K562 (cell line): Measurements from ENCODE around the gene LRP2. TPM values are rescaled to one million over a fixed set of nuclear protein-coding genes. Genes with fewer than 3 reads are reported as not detected.
A peak's percentile ranks its signal among the peaks of the same experiment; 100 is the strongest.

ENCODE experiments used
- BCL6 ChIP-seq: fragments of 250-450 bp; sonication (Bioruptor Pico); IDR thresholded peaks from 2 replicates; pipeline ENCODE4 v1.4.0; 2020
- BMI1 ChIP-seq: fragments of 150-350 bp; IDR thresholded peaks from 2 replicates; pipeline ENCODE4 v1.6.1; 2014; ENCODE audit warnings: low read length
- CCNT2 ChIP-seq: IDR thresholded peaks from 2 replicates; pipeline ENCODE4 v1.6.1; 2011; ENCODE audit warnings: borderline replicate concordance, low read depth, mild to moderate bottlenecking, moderate library complexity, mixed read lengths, low read length; ENCODE audit not compliant: insufficient read length; ENCODE audit errors: extremely low read depth
- CREB3L1 ChIP-seq: fragments of 450-650 bp; IDR thresholded peaks from 2 replicates; pipeline ENCODE4 v1.6.1; 2014; ENCODE audit warnings: low read depth, mild to moderate bottlenecking, moderate library complexity, borderline replicate concordance
- CTBP1 ChIP-seq: fragments of 450-650 bp; IDR thresholded peaks from 2 replicates; pipeline ENCODE4 v1.6.1; 2016; ENCODE audit warnings: borderline replicate concordance
- CXXC5 ChIP-seq: fragments of 250-450 bp; sonication (Bioruptor Pico); IDR thresholded peaks from 2 replicates; pipeline ENCODE4 v1.8.0; 2022; ENCODE audit warnings: inconsistent platforms, mild to moderate bottlenecking, moderate library complexity
- FOXM1 ChIP-seq, 2 experiments: fragments of 450-650 bp in 1 of 2; sonication (generic) in 1 of 2; formaldehyde crosslinking in 1 of 2; IDR thresholded peaks; 2 replicates each; pipeline versions ENCODE4 v1.6.1 to v1.9.0; 2017 to 2022; ENCODE audit warnings: low read depth in 2 of 2, mild to moderate bottlenecking in 2 of 2, missing genetic modification reagents in 1 of 2, moderate library complexity in 1 of 2
- GATA2 ChIP-seq: sonication (generic); formaldehyde crosslinking; IDR thresholded peaks from 2 replicates; pipeline ENCODE4 v1.4.0; 2020; ENCODE audit warnings: mild to moderate bottlenecking, missing genetic modification reagents
- KLF16 ChIP-seq: IDR thresholded peaks from 2 replicates; pipeline ENCODE4 v1.6.1; 2016; ENCODE audit warnings: antibody characterized with exemption
- MAFF ChIP-seq: IDR thresholded peaks from 2 replicates; pipeline ENCODE4 v1.6.1; 2012; ENCODE audit warnings: low read length, improper control_type of control experiment
- MTA1 ChIP-seq: fragments of 450-650 bp; IDR thresholded peaks from 2 replicates; pipeline ENCODE4 v1.6.1; 2017; ENCODE audit warnings: borderline replicate concordance
- MTA3 ChIP-seq: fragments of 450-650 bp; formaldehyde crosslinking; IDR thresholded peaks from 2 replicates; pipeline ENCODE4 v1.6.1; 2017; ENCODE audit warnings: mild to moderate bottlenecking, borderline replicate concordance
- POLR2A ChIP-seq: fragments of 450-650 bp; conservative IDR thresholded peaks from 2 replicates; pipeline ENCODE4 v1.6.1; 2016
- PRDM10 ChIP-seq: fragments of 450-650 bp; IDR thresholded peaks from 2 replicates; pipeline ENCODE4 v1.6.1; 2018; ENCODE audit not compliant: partially characterized antibody
- RAD21 ChIP-seq, 2 experiments: fragments of 250-450 bp in 1 of 2; fragments of 450-650 bp in 1 of 2; sonication (Bioruptor Pico) in 1 of 2; formaldehyde crosslinking in 1 of 2; IDR thresholded peaks in 1 of 2; conservative IDR thresholded peaks in 1 of 2; 2 replicates each; pipeline versions ENCODE4 v1.4.0 to v1.8.0; 2020 to 2022; ENCODE audit warnings: mild to moderate bottlenecking in 2 of 2, moderate library complexity in 1 of 2
- RFX1 ChIP-seq: fragments of 450-650 bp; IDR thresholded peaks from 2 replicates; pipeline ENCODE4 v1.6.1; 2016; ENCODE audit warnings: mild to moderate bottlenecking, moderate library complexity
- RUNX1 ChIP-seq: sonication (generic); IDR thresholded peaks from 2 replicates; pipeline ENCODE4 v1.6.1; 2016; ENCODE audit warnings: antibody characterized with exemption, low read depth
- SMAD4 ChIP-seq: fragments of 250-450 bp; sonication (Bioruptor Pico); conservative IDR thresholded peaks from 2 replicates; pipeline ENCODE4 v1.8.0; 2021; ENCODE audit warnings: inconsistent platforms, mild to moderate bottlenecking, moderate library complexity
- STAT5A ChIP-seq: IDR thresholded peaks from 2 replicates; pipeline ENCODE4 v1.6.1; 2012; ENCODE audit warnings: low read length, inconsistent platforms, borderline replicate concordance
- TFAM ChIP-seq: fragments of 250-450 bp; sonication (Bioruptor Pico); conservative IDR thresholded peaks from 2 replicates; pipeline ENCODE4 v1.5.0; 2021; ENCODE audit warnings: mild to moderate bottlenecking, moderate library complexity
- ZEB2 ChIP-seq: fragments of 450-650 bp; IDR thresholded peaks from 2 replicates; pipeline ENCODE4 v1.6.1; 2016
- ZFPM2 ChIP-seq: fragments of 250-450 bp; sonication (Bioruptor Pico); IDR thresholded peaks from 2 replicates; pipeline ENCODE4 v1.5.1; 2022; ENCODE audit warnings: mild to moderate bottlenecking
- polyA plus RNA-seq, 8 experiments: library from polyadenylated mRNA; depleted of rRNA in 4 of 8; stranded (reverse) in 5 of 8; unstranded in 3 of 8; fragments of >200 nt; fragmentation: Nextera tagmentation in 2 of 8; fragmentation: Illumina TruSeq in 1 of 8; extraction: Ambion mirVana in 2 of 8; extraction: Trizol in 1 of 8; gene quantifications; 2 replicates each; pipeline versions ENCODE4 v1.2.1 to v1.2.3, GENCODE V29; 2011 to 2014; ENCODE audit warnings: inconsistent platforms in 1 of 8, missing spikeins in 1 of 8
- total RNA-seq, 7 experiments: library from RNA; depleted of rRNA in 6 of 7; stranded (reverse); fragments of >200 nt in 6 of 7; fragmentation: Illumina TruSeq in 2 of 7; extraction: Trizol in 2 of 7; gene quantifications; 2 replicates each; pipeline versions ENCODE4 v1.2.1 to v1.2.3, GENCODE V29; 2011 to 2021; ENCODE audit warnings: low replicate concordance in 1 of 7
- TF ChIP-seq, protein P1 (sequence below): fragments of 250-450 bp; sonication (Bioruptor Pico); IDR thresholded peaks from 2 replicates; pipeline ENCODE4 v1.8.0; 2021; ENCODE audit warnings: mild to moderate bottlenecking, moderate library complexity

Gene LRP2
- total and polyA plus RNA-seq, 9 of the 15 experiments (the other 6 are each of a cell fraction or from before 2014, with no cell fraction given), result 0.04 to 0.18 (median 0.11) TPM; not detected in 1

- TF ChIP-seq SMAD4 (peak; percentile 54; the same call in 1 of the 2 replicates), BMI1 (no peak), MTA1 (peak; percentile 48; the same call in 1 of the 2 replicates), TFAM (CRISPR knock-in tag) (no peak), ZFPM2 (CRISPR knock-in tag) (no peak), GATA2 (peak; percentile 24; the same call in 1 of the 2 replicates), CCNT2 (peak; percentile 71), POLR2A (no peak), PRDM10 (no peak), MTA3 (0 out of 2 replicates have a peak, but pooled peaks have one; percentile 54), MAFF (peak; percentile 57; the same call in 1 of the 2 replicates), RFX1 (no peak), BCL6 (CRISPR knock-in tag) (0 out of 2 replicates have a peak, but pooled peaks have one; percentile 4), KLF16 (peak; percentile 68), CXXC5 (CRISPR knock-in tag) (peak; percentile 35; the same call in 1 of the 2 replicates), ZEB2 (0 out of 2 replicates have a peak, but pooled peaks have one; percentile 65), RUNX1 (peak; percentile 77; the same call in 1 of the 2 replicates), FOXM1 (IDR thresholded peaks at IDR 0.05; ENCODE audit: low read depth) (0 out of 2 replicates have a peak, but pooled peaks have one; percentile 23), FOXM1 (CRISPR knock-in tag; IDR thresholded peaks at IDR 0.05; ENCODE audit: low read depth) (no peak), CREB3L1 (no peak), STAT5A (peak; percentile 36; the same call in 1 of the 2 replicates), RAD21 (CRISPR knock-in tag; conservative IDR thresholded peaks at IDR 0.05 in 1 of 2, IDR thresholded peaks at IDR 0.05 in 1 of 2) (peak; percentile 17 to 22; a peak in 2 of 4 replicates), CTBP1 (peak; percentile 73)
- TF ChIP-seq, protein P1, sequence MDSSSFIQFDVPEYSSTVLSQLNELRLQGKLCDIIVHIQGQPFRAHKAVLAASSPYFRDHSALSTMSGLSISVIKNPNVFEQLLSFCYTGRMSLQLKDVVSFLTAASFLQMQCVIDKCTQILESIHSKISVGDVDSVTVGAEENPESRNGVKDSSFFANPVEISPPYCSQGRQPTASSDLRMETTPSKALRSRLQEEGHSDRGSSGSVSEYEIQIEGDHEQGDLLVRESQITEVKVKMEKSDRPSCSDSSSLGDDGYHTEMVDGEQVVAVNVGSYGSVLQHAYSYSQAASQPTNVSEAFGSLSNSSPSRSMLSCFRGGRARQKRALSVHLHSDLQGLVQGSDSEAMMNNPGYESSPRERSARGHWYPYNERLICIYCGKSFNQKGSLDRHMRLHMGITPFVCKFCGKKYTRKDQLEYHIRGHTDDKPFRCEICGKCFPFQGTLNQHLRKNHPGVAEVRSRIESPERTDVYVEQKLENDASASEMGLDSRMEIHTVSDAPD (CRISPR knock-in tag), result no peak
Measured at GRCh38 chr2:169095621-169096105, 266.7 kb downstream of the LRP2 start (continued).
